Endodermal cell (in vitro differentiated cells): Measurements from ENCODE around the gene LMO1. TPM values are rescaled to one million over a fixed set of nuclear protein-coding genes. Genes with fewer than 3 reads are reported as not detected.

Experiments used
- DNase-seq: peaks from one replicate; pipeline ENCODE4 v3.0.0-alpha.2; 2017
- H3K27ac ChIP-seq: 2 replicates; pipeline ENCODE4 v1.5.1; 2013; ENCODE audit warnings: mild to moderate bottlenecking, low read depth, low read length, moderate library complexity
- H3K27me3 ChIP-seq: 2 replicates; pipeline ENCODE4 v1.6.1; 2013; ENCODE audit warnings: mild to moderate bottlenecking, low read length, moderate library complexity; ENCODE audit not compliant: insufficient read depth, control insufficient read depth, poor library complexity, severe bottlenecking
- H3K36me3 ChIP-seq: 2 replicates; pipeline ENCODE4 v1.7.0; 2013; ENCODE audit warnings: mild to moderate bottlenecking, low read length, moderate library complexity; ENCODE audit not compliant: control insufficient read depth, insufficient read depth
- H3K4me1 ChIP-seq: one replicate; pipeline ENCODE4 v1.7.0; 2013; ENCODE audit warnings: low read length; ENCODE audit not compliant: control insufficient read depth, insufficient read depth
- H3K4me3 ChIP-seq: 2 replicates; pipeline ENCODE4 v1.5.1; 2013; ENCODE audit warnings: mild to moderate bottlenecking, low read length, moderate library complexity
- H3K9ac ChIP-seq: 2 replicates; pipeline ENCODE4 v1.6.1; 2013; ENCODE audit warnings: mild to moderate bottlenecking, low read length, moderate library complexity; ENCODE audit not compliant: poor library complexity, severe bottlenecking; ENCODE audit errors: extremely low read depth
- H3K9me3 ChIP-seq: 2 replicates; pipeline ENCODE4 v1.6.1; 2013; ENCODE audit warnings: mild to moderate bottlenecking, low read length, moderate library complexity; ENCODE audit not compliant: control insufficient read depth
- H3K27ac Mint-ChIP-seq: 2 replicates; pipeline ENCODE4 v1.8.0; 2020; ENCODE audit warnings: mixed read lengths
- H3K27me3 Mint-ChIP-seq: 2 replicates; pipeline ENCODE4 v1.8.0; 2021; ENCODE audit warnings: mild to moderate bottlenecking, mixed read lengths; ENCODE audit not compliant: insufficient read depth
- H3K36me3 Mint-ChIP-seq: 2 replicates; pipeline ENCODE4 v1.8.0; 2020; ENCODE audit warnings: low read depth, mixed read lengths
- H3K4me1 Mint-ChIP-seq: 2 replicates; pipeline ENCODE4 v1.8.0; 2020; ENCODE audit warnings: mixed read lengths
- H3K4me3 Mint-ChIP-seq: 2 replicates; pipeline ENCODE4 v1.8.0; 2020; ENCODE audit warnings: mild to moderate bottlenecking, moderate library complexity, mixed read lengths
- H3K9me3 Mint-ChIP-seq: 2 replicates; pipeline ENCODE4 v1.8.0; 2020; ENCODE audit warnings: mild to moderate bottlenecking, mixed read lengths
- WGBS, 2 experiments: methylation state at CpG; one replicate each; pipeline versions ENCODE4 v1.1.5 to v1.1.7; 2013; ENCODE audit warnings: missing lambda C conversion rate in 2 of 2, mixed read lengths in 1 of 2; ENCODE audit not compliant: insufficient coverage in 1 of 2, insufficient read length in 1 of 2; 5-methylcytosine and 5-hydroxymethylcytosine counted together
- total RNA-seq, 2 donors: library from RNA; stranded (reverse); fragmentation: NEBNext Ultra II Directional in 1 of 2; extraction: Animal tissue kit (Norgen Biotek cat#: 25700) in 1 of 2; gene quantifications; 2 replicates in 1 of 2; 3 replicates in 1 of 2; pipeline ENCODE4 v1.2.1, GENCODE V29; 2021
- TF ChIP-seq, protein P1 (sequence below): fragments of 200-600 bp; sonication (generic); conservative IDR thresholded peaks from 2 replicates; pipeline ENCODE4 v1.5.0; 2021; ENCODE audit warnings: antibody characterized with exemption, mild to moderate bottlenecking

Gene LMO1
- total RNA-seq, 2 donors from 2014 or later: 0.46 TPM; not detected in 1

DNA sequence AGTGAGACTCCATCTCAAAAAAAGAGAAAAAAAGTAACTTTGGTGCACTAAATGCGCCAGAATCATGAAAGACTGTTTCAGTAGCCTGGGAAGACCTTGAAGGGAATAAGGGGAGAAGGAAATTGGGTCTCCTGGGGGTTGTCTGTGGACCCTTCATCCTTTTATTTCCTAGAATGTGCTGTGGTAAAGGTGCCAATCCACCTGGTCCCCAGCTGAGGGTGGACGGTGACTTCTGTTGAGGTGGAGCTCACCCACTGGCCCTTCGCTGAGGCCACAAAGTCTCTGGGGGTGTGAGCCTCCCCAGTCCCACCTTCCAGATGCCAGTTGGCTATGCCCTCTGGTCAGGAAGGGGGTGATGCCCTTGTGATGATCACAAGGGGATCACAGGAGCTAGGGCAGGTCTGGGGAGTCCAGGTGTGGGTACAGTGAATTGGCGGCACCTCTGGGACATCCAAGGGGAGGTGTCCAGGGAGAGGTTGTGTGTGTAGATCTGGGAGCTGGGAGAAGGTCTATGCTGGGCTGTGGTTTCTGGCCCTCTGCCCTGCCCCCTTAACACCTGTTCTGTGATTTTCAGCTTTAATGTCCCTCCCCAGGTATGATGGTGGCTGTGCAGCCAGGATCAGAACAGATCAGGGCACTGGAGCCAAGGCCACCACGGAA, 34.2 kb upstream of the LMO1 start:
- Histone ChIP-seq H3K9ac (no peak overlapping the region), H3K4me3 (no peak overlapping the region), H3K36me3 (no peaks in the 10 kb centered on the region), H3K9me3 (no peaks in the 10 kb centered on the region), H3K4me1 (no peaks in the 10 kb centered on the region), H3K27ac (no peak overlapping the region), H3K27me3 (no peaks in the 10 kb centered on the region)
- TF ChIP-seq, protein P1, sequence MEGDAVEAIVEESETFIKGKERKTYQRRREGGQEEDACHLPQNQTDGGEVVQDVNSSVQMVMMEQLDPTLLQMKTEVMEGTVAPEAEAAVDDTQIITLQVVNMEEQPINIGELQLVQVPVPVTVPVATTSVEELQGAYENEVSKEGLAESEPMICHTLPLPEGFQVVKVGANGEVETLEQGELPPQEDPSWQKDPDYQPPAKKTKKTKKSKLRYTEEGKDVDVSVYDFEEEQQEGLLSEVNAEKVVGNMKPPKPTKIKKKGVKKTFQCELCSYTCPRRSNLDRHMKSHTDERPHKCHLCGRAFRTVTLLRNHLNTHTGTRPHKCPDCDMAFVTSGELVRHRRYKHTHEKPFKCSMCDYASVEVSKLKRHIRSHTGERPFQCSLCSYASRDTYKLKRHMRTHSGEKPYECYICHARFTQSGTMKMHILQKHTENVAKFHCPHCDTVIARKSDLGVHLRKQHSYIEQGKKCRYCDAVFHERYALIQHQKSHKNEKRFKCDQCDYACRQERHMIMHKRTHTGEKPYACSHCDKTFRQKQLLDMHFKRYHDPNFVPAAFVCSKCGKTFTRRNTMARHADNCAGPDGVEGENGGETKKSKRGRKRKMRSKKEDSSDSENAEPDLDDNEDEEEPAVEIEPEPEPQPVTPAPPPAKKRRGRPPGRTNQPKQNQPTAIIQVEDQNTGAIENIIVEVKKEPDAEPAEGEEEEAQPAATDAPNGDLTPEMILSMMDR: no peak
- WGBS, 2 experiments: 91 to 100% methylated on average over 3 to 5 of the region's 5 CpGs
- Mint-ChIP-seq H3K27ac (no peak overlapping the region), H3K36me3 (no peaks in the 10 kb centered on the region), H3K9me3 (no peaks in the 10 kb centered on the region), H3K27me3 (peaks cover 7% of the 10 kb centered on the region), H3K4me3 (no peak overlapping the region), H3K4me1 (peaks cover 6% of the 10 kb centered on the region)
- peak; percentile 11 for DNase-seq

DNA sequence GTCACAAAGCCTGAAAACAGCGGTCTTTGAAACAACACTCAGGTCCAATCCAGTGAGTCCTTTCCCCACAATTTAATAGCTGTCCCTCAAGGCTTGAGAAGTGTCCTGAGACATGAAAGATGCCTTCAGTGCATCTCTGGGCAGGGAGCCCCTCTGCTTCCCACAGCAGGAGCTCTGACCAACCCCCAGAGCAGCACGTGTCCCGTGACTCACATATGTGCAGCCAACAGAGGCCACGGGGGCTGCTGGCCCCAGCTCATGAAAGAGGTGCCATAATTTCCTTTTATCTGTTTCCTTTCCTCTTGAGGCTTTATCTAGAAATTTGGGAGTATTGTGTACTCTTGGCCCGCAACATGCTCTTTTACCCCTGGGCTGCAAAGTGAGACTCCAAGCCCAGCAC, 33.2 kb upstream of the LMO1 start:
- WGBS, 2 experiments: 93 to 100% methylated on average over 4 to 5 of the region's 5 CpGs
- H3K4me1 Mint-ChIP-seq: peaks cover 6% of the 10 kb centered on the region
- H3K36me3 ChIP-seq: no peaks in the 10 kb centered on the region
- no peak overlapping the region for H3K27ac Mint-ChIP-seq
- TF ChIP-seq, protein P1: no peak
- DNase-seq: peak; percentile 21
- H3K4me1 ChIP-seq: no peaks in the 10 kb centered on the region
- no peaks in the 10 kb centered on the region for H3K36me3 Mint-ChIP-seq
- H3K27me3 ChIP-seq: no peaks in the 10 kb centered on the region
- H3K9me3 Mint-ChIP-seq: no peaks in the 10 kb centered on the region
- H3K4me3 Mint-ChIP-seq: no peak overlapping the region
- no peak overlapping the region for H3K27ac ChIP-seq
- no peak overlapping the region for H3K4me3 ChIP-seq
- peaks cover 7% of the 10 kb centered on the region for H3K27me3 Mint-ChIP-seq
- H3K9me3 ChIP-seq: no peaks in the 10 kb centered on the region
- no peak overlapping the region for H3K9ac ChIP-seq

DNA sequence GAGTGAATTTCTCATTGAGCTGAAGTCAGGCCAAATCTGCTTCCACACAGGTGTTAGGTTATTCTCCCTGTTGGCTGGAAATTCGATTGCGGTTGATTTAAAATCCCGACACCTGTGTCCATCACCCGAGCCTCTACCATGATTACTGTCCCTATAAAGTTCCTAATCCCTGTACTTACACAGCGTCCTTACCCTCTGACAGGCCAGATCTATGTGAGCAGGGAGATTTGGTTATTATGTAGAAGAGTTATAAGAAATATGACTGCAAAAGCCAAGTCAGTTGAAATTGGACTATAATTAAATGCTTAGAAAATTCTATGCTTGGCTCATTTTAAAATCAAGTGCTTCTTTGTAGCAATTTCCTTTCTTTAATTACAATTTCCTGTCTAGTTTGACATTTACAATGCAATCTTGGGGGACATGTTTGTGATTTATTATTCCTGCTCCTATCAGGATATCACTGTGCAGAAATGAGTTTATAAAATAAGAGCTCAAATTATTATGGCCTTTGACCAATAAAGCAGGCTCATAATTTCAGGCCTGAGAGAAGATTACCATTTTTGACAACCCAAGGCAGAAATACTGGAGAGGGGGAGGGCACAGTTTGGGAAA, 32.5 kb upstream of the LMO1 start:
- no peak overlapping the region for H3K4me3 Mint-ChIP-seq
- Histone ChIP-seq H3K4me3 (no peak overlapping the region), H3K4me1 (no peaks in the 10 kb centered on the region), H3K9me3 (no peaks in the 10 kb centered on the region), H3K9ac (no peak overlapping the region), H3K27ac (no peak overlapping the region), H3K36me3 (no peaks in the 10 kb centered on the region), H3K27me3 (no peaks in the 10 kb centered on the region)
- 95 to 96% methylated on average over 5 of the region's 5 CpGs for WGBS, 2 experiments
- peaks cover under 1% of the 10 kb centered on the region for H3K4me1 Mint-ChIP-seq
- H3K9me3 Mint-ChIP-seq: no peaks in the 10 kb centered on the region
- no peak for DNase-seq
- TF ChIP-seq, protein P1: no peak
- peaks cover 7% of the 10 kb centered on the region for H3K27me3 Mint-ChIP-seq
- H3K27ac Mint-ChIP-seq: no peak overlapping the region
- no peaks in the 10 kb centered on the region for H3K36me3 Mint-ChIP-seq
